ENCODE data around the gene ASH1L. TPM values are rescaled to one million over a fixed set of nuclear protein-coding genes. Genes with fewer than 3 reads are reported as not detected.
"Not testable (repeated sequence)": the region's sequence is repeated elsewhere in the genome, so short reads cannot be mapped to it uniquely, and the experiment has no call there.

Gene ASH1L
- total RNA-seq, 1 donor from 2014 or later = 51.5 TPM

DNA sequence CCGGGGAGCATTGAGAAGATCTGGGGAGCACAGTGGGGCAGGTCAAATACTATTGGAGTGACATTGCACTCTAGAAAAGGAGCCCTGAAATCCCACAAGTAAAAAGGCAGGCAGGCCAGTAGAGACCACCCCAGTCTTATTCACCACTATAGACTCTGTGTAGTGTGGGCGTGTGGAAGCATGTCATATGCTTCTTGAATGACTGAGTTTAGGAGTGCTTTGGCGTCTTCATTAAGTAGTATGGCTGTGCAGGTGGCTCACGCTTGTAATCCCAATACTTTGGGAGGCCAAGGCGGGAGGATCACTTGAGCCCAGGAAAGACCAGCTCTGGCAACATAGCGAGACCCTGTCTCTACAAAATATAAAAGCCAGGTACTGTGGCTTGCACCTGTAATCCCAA lies 21.2 kb upstream of the ASH1L start:
- not testable (repeated sequence) for H3K27me3 Mint-ChIP-seq (ENCODE audit: unreplicated experiment); H3K27ac Mint-ChIP-seq (ENCODE audit: unreplicated experiment); DNase-seq (ENCODE audit: extremely low spot score, unreplicated experiment); H3K9me3 Mint-ChIP-seq (ENCODE audit: unreplicated experiment); H3K36me3 Mint-ChIP-seq (ENCODE audit: unreplicated experiment); H3K4me3 Mint-ChIP-seq (ENCODE audit: unreplicated experiment); H3K4me1 Mint-ChIP-seq (ENCODE audit: unreplicated experiment)

DNA sequence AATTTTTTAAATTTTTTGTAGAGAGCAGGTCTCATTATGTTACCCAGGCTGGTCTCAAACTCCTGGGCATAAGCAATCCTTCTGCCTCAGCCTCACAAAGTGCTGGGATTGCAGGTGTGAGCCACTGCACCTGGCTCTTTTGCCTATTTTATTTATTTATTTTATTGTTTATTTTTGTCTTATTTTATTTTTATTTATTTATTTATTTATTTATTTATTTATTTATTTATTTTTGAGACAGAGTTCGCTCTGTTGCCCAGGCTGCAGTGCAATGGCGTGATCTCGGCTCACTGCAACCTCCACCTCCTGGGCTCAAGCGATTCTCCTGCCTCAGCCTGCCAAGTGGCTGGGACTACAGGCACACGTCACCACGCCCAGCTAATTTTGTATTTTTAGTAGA lies 13.0 kb upstream of the ASH1L start:
- not testable (repeated sequence) for H3K9me3 Mint-ChIP-seq (ENCODE audit: unreplicated experiment); H3K4me1 Mint-ChIP-seq (ENCODE audit: unreplicated experiment); H3K27ac Mint-ChIP-seq (ENCODE audit: unreplicated experiment); H3K4me3 Mint-ChIP-seq (ENCODE audit: unreplicated experiment); DNase-seq (ENCODE audit: extremely low spot score, unreplicated experiment); H3K27me3 Mint-ChIP-seq (ENCODE audit: unreplicated experiment); H3K36me3 Mint-ChIP-seq (ENCODE audit: unreplicated experiment)

DNA sequence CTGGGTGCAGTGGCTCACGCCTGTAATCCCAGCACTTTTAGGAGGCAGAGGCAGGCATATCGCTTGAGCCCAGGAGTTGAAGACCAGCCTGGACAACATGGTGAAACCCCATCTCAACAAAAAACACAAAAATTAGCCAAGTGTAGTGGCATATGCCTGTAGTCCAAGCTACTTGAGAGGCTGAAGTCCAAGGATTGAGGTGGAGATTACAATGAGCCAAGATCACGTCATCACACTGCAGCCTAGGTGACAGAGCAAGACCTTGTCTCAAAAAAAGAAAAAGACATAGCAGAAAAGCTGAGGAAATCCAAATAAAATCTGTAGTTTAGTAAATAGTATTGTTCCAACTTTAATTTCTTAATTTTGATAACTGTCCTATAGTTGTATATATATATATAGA lies 11.5 kb upstream of the ASH1L start:
- Mint-ChIP-seq H3K4me3 (ENCODE audit: unreplicated experiment) (no peak overlapping the region), H3K27ac (ENCODE audit: unreplicated experiment) (no peak overlapping the region), H3K36me3 (ENCODE audit: unreplicated experiment) (peaks cover 3% of the 10 kb centered on the region), H3K27me3 (ENCODE audit: unreplicated experiment) (no peaks in the 10 kb centered on the region), H3K9me3 (ENCODE audit: unreplicated experiment) (no peaks in the 10 kb centered on the region), H3K4me1 (ENCODE audit: unreplicated experiment) (no peaks in the 10 kb centered on the region)
- TF ChIP-seq, protein P1, sequence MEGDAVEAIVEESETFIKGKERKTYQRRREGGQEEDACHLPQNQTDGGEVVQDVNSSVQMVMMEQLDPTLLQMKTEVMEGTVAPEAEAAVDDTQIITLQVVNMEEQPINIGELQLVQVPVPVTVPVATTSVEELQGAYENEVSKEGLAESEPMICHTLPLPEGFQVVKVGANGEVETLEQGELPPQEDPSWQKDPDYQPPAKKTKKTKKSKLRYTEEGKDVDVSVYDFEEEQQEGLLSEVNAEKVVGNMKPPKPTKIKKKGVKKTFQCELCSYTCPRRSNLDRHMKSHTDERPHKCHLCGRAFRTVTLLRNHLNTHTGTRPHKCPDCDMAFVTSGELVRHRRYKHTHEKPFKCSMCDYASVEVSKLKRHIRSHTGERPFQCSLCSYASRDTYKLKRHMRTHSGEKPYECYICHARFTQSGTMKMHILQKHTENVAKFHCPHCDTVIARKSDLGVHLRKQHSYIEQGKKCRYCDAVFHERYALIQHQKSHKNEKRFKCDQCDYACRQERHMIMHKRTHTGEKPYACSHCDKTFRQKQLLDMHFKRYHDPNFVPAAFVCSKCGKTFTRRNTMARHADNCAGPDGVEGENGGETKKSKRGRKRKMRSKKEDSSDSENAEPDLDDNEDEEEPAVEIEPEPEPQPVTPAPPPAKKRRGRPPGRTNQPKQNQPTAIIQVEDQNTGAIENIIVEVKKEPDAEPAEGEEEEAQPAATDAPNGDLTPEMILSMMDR (IDR thresholded peaks at IDR 0.05) = no peak
- no peak for DNase-seq (ENCODE audit: extremely low spot score, unreplicated experiment)

DNA sequence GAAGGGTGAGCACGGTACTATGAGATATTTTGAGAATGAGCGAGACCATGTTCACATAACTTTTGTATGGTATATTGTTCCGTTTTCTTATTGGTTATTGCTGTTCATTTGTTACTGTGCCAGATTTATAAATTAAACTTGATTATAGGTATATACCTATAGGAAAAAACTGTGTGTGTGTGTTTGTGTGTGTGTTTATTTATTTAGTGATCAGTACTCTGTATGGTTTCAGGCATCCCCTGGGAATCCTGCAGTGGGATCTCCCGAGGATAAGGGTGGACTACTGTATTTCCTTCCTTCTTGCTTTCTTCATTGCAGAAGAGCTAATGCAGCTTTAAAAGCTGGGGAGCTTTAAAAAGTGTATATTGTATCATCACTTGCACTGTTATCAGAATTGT lies 8.0 kb upstream of the ASH1L start:
- Mint-ChIP-seq H3K4me1 (ENCODE audit: unreplicated experiment) (no peaks in the 10 kb centered on the region), H3K27ac (ENCODE audit: unreplicated experiment) (no peak overlapping the region), H3K27me3 (ENCODE audit: unreplicated experiment) (no peaks in the 10 kb centered on the region), H3K9me3 (ENCODE audit: unreplicated experiment) (no peaks in the 10 kb centered on the region), H3K36me3 (ENCODE audit: unreplicated experiment) (peaks cover 3% of the 10 kb centered on the region), H3K4me3 (ENCODE audit: unreplicated experiment) (no peak overlapping the region)
- TF ChIP-seq, protein P1 (IDR thresholded peaks at IDR 0.05) = no peak
- no peak for DNase-seq (ENCODE audit: extremely low spot score, unreplicated experiment)

DNA sequence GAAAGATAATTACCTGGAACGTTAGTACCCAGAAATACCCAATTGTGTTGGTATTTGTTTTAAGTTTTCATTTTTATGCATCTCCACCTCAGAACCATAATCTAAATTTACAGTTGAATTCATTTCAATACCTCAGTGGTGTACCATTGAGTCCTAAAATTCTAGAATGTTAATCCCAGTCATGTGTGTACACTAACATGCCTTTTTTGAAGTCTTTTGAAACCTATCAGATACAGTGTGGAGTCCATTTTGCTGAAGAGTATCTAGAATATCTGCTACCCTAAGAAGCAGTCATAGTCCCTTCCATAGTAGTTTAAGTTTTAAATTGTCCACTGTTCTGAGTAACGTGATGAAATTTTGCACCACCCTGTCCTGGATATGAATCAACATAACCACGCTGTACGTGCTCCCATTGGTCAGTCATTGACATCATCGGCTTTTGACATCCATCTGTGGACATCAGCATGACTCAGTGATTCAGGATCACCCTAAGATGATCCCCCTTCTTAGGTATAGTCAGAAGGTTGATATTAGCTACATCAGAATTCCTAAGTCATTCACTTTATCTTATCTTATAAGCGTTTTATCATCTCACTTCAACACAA lies 7.5 kb upstream of the ASH1L start:
- TF ChIP-seq, protein P1 (IDR thresholded peaks at IDR 0.05) = no peak
- Mint-ChIP-seq H3K27ac (ENCODE audit: unreplicated experiment) (no peak overlapping the region), H3K36me3 (ENCODE audit: unreplicated experiment) (peaks cover 3% of the 10 kb centered on the region), H3K27me3 (ENCODE audit: unreplicated experiment) (no peaks in the 10 kb centered on the region), H3K9me3 (ENCODE audit: unreplicated experiment) (no peaks in the 10 kb centered on the region), H3K4me1 (ENCODE audit: unreplicated experiment) (peaks cover 2% of the 10 kb centered on the region), H3K4me3 (ENCODE audit: unreplicated experiment) (no peak overlapping the region)
- DNase-seq (ENCODE audit: extremely low spot score, unreplicated experiment) = no peak

DNA sequence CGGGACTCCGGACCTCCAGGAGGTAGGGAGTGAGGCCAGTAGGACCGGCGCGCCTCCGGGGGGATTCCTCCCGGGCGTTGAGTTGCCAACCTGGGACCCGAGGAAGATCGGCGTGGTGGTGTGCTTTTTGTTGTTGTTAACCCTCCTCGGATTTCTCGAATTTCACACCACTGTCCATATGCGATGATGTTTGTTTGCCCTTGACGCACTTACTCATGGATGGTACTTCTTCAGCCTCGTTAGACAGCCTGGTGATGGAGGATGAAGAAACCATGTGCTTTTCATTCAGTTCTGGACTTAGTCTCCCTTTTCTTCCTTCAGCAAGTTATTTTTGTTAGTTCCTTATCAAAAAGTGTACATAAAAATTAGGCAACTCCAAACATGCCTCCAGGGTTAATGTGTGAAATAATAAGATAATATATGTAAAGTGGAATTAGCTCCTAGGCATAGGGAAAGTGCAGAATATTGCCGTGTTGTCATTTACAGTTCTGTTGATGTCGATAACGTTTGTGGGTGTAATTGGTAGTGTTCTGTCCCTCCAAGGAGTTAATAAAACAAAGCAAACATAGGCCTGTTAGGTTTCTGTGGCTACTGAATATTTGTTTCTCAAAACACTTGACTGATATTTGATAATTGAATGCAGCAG lies 897 bp upstream of the ASH1L start:
- H3K4me3 Mint-ChIP-seq (ENCODE audit: unreplicated experiment) = peak overlapping the region; percentile 99
- not testable (repeated sequence) for H3K27me3 Mint-ChIP-seq (ENCODE audit: unreplicated experiment); DNase-seq (ENCODE audit: extremely low spot score, unreplicated experiment)

DNA sequence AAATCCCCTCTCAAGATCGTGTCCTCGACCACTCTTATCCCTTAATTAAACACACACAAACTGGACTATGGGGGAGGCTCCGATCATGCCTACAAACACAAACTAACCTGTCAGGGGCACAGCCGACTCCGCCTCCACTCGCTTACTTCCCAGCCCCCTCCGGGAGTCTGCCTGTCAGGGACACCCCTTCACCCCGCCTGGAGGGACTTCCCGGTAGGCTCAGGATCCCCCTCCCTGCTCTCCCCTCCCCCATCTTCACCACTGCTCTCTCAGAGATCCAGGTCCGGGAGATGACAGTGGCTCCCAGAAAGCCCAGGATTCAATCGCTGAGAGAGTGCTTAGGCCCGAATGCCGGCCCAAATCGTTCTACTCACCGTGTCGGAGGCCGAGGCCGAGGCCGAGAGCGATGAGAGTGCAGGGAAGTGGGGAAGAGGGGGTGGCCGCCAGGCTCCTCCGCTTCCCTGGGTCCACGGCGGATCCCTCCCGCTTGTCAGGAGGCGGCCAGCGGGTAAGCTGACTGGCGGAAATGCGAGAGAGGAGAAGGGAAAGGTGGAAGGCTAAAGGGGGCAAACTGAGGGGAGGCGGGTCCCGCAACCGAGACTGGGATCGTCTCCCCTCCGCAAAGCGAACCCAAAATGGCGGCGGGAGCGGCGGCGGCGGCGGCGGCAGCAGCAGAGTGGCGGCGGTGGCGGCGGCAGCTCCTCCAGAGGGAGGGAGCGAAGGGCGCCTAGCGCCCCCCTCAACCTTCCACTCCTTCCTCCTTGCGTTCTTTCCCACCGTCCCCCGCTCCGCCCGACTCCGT lies 623 bp downstream of the ASH1L start:
- H3K27me3 Mint-ChIP-seq (ENCODE audit: unreplicated experiment); H3K9me3 Mint-ChIP-seq (ENCODE audit: unreplicated experiment); H3K36me3 Mint-ChIP-seq (ENCODE audit: unreplicated experiment): not testable (repeated sequence)
- DNase-seq (ENCODE audit: extremely low spot score, unreplicated experiment) = peak; percentile 83
- Mint-ChIP-seq H3K27ac (ENCODE audit: unreplicated experiment) (peak overlapping the region; percentile 100), H3K4me3 (ENCODE audit: unreplicated experiment) (peak overlapping the region; percentile 99), H3K4me1 (ENCODE audit: unreplicated experiment) (peaks cover 37% of the 10 kb centered on the region)

More for the DNA sequence above, 897 bp upstream of the ASH1L start:
- H3K9me3 Mint-ChIP-seq (ENCODE audit: unreplicated experiment); H3K36me3 Mint-ChIP-seq (ENCODE audit: unreplicated experiment): not testable (repeated sequence)
- H3K4me1 Mint-ChIP-seq (ENCODE audit: unreplicated experiment) = peaks cover 33% of the 10 kb centered on the region
- peak overlapping the region; percentile 100 for H3K27ac Mint-ChIP-seq (ENCODE audit: unreplicated experiment)

All from osteocyte (in vitro differentiated cells).